Measurements from ENCODE around the gene UPK1B.

GRCh38 chr3:119228373-119229145, 55.2 kb downstream of the UPK1B start:
- TF ChIP-seq NFIC (IDR thresholded peaks at IDR 0.05) (no peak), FOXM1 (IDR thresholded peaks at IDR 0.05; ENCODE audit: borderline replicate concordance, low read depth) (no peak)

Measured in Ishikawa (cell line).